Urinary bladder (tissue), 2 donors: Measurements from ENCODE around the gene BTG1. TPM values are rescaled to one million over a fixed set of nuclear protein-coding genes. Genes with fewer than 3 reads are reported as not detected.

ENCODE experiments used
- polyA plus RNA-seq: library from polyadenylated mRNA; stranded (reverse); fragments of 200-250 nt; gene quantifications from one replicate; pipeline ENCODE4 v1.2.3, GENCODE V29; 2013
- small RNA-seq: library from RNA; depleted of rRNA; stranded (forward); fragments of <200 nt; gene quantifications from one replicate; pipeline ENCODE3, GENCODE V24; 2014
- total RNA-seq: library from RNA; depleted of rRNA; stranded (reverse); fragments of >200 nt; gene quantifications from one replicate; pipeline ENCODE4 v1.2.3, GENCODE V29; 2014
- donor health status: healthy.

Gene BTG1
- total and polyA plus RNA-seq, 2 donors = 32.8 to 50.6 TPM

Small RNA genes within 50 kb of the gene (small RNA-seq; reads per million reads assigned to genes)
- not detected for gene RF00019
